HG03280 (cell line): ENCODE data around the gene GPR52.

ENCODE experiments used
- ATAC-seq: cut with Tn5 transposase; IDR thresholded peaks from one replicate; pipeline ENCODE4 v1.9.1; 2021; ENCODE audit warnings: mild to moderate bottlenecking, moderate library complexity; ENCODE audit not compliant: unreplicated experiment

GPR52 gene

GRCh38 chr1:174465855-174466254 lies 18.1 kb downstream of the GPR52 start:
- no peak for ATAC-seq

DNA sequence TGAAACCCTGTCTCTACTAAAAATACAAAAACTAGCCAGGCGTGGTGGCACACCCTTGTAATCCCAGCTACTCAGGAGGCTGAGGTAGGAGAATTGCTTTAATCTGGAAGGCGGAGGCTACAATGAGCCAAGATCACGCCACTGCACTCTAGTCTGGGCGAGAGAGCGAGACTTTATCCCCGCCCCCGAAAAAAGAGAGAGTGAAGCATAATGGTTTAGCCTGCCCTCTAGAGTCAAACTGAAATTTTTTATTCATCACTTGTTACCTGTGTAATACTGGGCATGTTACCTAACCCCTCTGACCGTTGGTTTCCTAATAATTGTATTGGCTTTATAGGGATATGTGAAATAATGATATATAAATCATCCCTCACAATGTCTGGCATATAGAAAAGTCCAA lies 18.8 kb downstream of the GPR52 start:
- no peak for ATAC-seq

DNA sequence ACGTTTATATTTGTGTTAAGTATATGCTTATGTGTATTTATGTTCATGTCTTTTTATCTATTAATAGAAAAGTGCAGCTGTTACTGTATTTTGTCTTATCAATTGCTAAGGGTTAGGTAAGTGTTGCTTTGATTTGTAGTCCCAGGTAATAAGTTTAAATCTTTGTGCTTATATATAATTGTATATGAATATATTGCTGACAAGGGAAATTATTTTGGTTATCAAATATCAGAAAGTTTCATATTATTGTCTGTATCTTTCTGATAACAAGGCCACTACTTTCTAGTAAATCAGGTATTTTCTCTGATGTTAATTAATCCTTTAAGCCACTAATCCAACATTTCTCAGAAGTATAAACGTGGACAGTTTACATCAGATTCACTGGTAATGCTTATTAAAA lies 21.3 kb downstream of the GPR52 start:
- ATAC-seq = no peak

GRCh38 chr1:174469687-174470086 lies 21.9 kb downstream of the GPR52 start:
- no peak for ATAC-seq

GRCh38 chr1:174479281-174479680 lies 31.5 kb downstream of the GPR52 start:
- no peak for ATAC-seq

GRCh38 chr1:174480324-174480723 lies 32.6 kb downstream of the GPR52 start:
- no peak for ATAC-seq

DNA sequence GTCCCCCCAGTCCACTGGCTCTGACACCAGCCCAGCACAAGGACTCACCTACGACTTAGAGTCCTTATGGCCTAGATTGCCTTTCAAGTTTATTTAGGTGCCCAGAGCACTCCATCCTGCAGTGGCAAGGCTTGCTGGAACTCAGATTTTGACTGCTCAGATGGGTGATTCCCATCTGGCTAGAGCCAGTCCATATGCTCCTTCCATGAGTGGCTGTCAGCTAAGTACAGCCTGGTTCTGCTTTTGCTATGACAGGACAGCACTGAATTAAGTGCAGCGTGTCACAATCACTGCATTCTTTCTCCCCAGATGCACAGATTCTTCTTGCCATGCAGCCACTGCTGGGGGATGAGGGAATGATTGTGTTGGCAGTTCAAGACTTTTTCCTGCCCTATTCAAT lies 43.8 kb downstream of the GPR52 start:
- no peak for ATAC-seq

- ATAC-seq = no peak
These were observed 49.7 kb downstream of the GPR52 start for GRCh38 chr1:174497478-174497877.
